SK-N-DZ (cell line): ENCODE data around the gene LENEP.

Experiments used
- DNase-seq: peaks from one replicate; pipeline ENCODE4 v3.0.0-alpha.2; 2015; ENCODE audit warnings: low spot score

LENEP gene

GRCh38 chr1:155010211-155010918 is 17.0 kb downstream of the LENEP start:
- DNase-seq = no peak

- DNase-seq = no peak
Observed at GRCh38 chr1:155011004-155011416, 17.6 kb downstream of the LENEP start.

GRCh38 chr1:155011437-155012025 is 18.1 kb downstream of the LENEP start:
- no peak for DNase-seq

- DNase-seq = peak; percentile 93
Observed at GRCh38 chr1:155012026-155012546, 18.7 kb downstream of the LENEP start.

GRCh38 chr1:155012776-155013602 is 19.6 kb downstream of the LENEP start:
- DNase-seq = no peak

GRCh38 chr1:155013632-155014031 is 20.2 kb downstream of the LENEP start:
- DNase-seq = no peak

GRCh38 chr1:155014709-155015508 is 21.5 kb downstream of the LENEP start:
- DNase-seq = no peak

GRCh38 chr1:155015527-155016230 is 22.3 kb downstream of the LENEP start:
- DNase-seq = no peak

- DNase-seq = no peak
Observed at GRCh38 chr1:155016231-155016831, 22.9 kb downstream of the LENEP start.

GRCh38 chr1:155017041-155017945 is 23.9 kb downstream of the LENEP start:
- peak; percentile 94 for DNase-seq

- no peak for DNase-seq
Observed at GRCh38 chr1:155017946-155018316, 24.5 kb downstream of the LENEP start.

- no peak for DNase-seq
Observed at GRCh38 chr1:155018617-155019348, 25.4 kb downstream of the LENEP start.

GRCh38 chr1:155019377-155020245 is 26.2 kb downstream of the LENEP start:
- DNase-seq = no peak

- DNase-seq = no peak
Observed at GRCh38 chr1:155022136-155022926, 28.9 kb downstream of the LENEP start.

GRCh38 chr1:155022927-155023236 is 29.5 kb downstream of the LENEP start:
- no peak for DNase-seq

GRCh38 chr1:155023627-155024026 is 30.2 kb downstream of the LENEP start:
- no peak for DNase-seq

- DNase-seq = no peak
Observed at GRCh38 chr1:155024315-155024714, 30.9 kb downstream of the LENEP start.
